ENCODE measurements around the gene SIPA1L2.

SIPA1L2 gene

GRCh38 chr1:232620356-232620969 lies 9.5 kb downstream of the SIPA1L2 start (continued):
- peak; percentile 80 for TF ChIP-seq TSHZ1 (tag by site-specific recombination; IDR thresholded peaks at IDR 0.05; ENCODE audit: borderline replicate concordance)
- TF ChIP-seq SCRT1 (tag by site-specific recombination; IDR thresholded peaks at IDR 0.05; ENCODE audit: borderline replicate concordance) = no peak
- no peak for TF ChIP-seq ZNF521 (tag by site-specific recombination; IDR thresholded peaks at IDR 0.05)
- no peak for TF ChIP-seq AEBP2 (tag by site-specific recombination; IDR thresholded peaks at IDR 0.05; ENCODE audit: borderline replicate concordance)
- TF ChIP-seq ZSCAN18 (tag by site-specific recombination; IDR thresholded peaks at IDR 0.05) = no peak
- no peak for TF ChIP-seq ZNF48 (tag by site-specific recombination; IDR thresholded peaks at IDR 0.05)
- no peak; the same call in 1 of the 2 replicates for TF ChIP-seq OVOL3 (tag by site-specific recombination; IDR thresholded peaks at IDR 0.05)
- TF ChIP-seq SCRT2 (tag by site-specific recombination; IDR thresholded peaks at IDR 0.05) = no peak
- TF ChIP-seq ZNF692 (tag by site-specific recombination; IDR thresholded peaks at IDR 0.05) = peak; percentile 88
- peak; percentile 100 for TF ChIP-seq ZNF660 (tag by site-specific recombination; IDR thresholded peaks at IDR 0.05)
- no peak; the same call in 1 of the 2 replicates for TF ChIP-seq ZNF544 (tag by site-specific recombination; IDR thresholded peaks at IDR 0.05)
- TF ChIP-seq ATF2 (tag by site-specific recombination; IDR thresholded peaks at IDR 0.05; ENCODE audit: low read depth) = peak; percentile 92
- TF ChIP-seq ZNF830 (tag by site-specific recombination; IDR thresholded peaks at IDR 0.05; ENCODE audit: low read depth) = no peak
- peak; percentile 99 for TF ChIP-seq ZSCAN30 (tag by site-specific recombination; IDR thresholded peaks at IDR 0.05)
- TF ChIP-seq ZNF239 (tag by site-specific recombination; IDR thresholded peaks at IDR 0.05) = no peak
- no peak; the same call in 1 of the 2 replicates for TF ChIP-seq ZNF18 (tag by site-specific recombination; IDR thresholded peaks at IDR 0.05)
- TF ChIP-seq ZNF148 (tag by site-specific recombination; IDR thresholded peaks at IDR 0.05; ENCODE audit: borderline replicate concordance) = no peak
- TF ChIP-seq ZNF211 (tag by site-specific recombination; IDR thresholded peaks at IDR 0.05; ENCODE audit: low read depth) = no peak
- TF ChIP-seq YY1 (tag by site-specific recombination; IDR thresholded peaks at IDR 0.05) = peak; percentile 19; the same call in 1 of the 2 replicates
- TF ChIP-seq ZNF423 (tag by site-specific recombination; IDR thresholded peaks at IDR 0.05) = no peak
- no peak for TF ChIP-seq ZNF473 (tag by site-specific recombination; IDR thresholded peaks at IDR 0.05)
- no peak for TF ChIP-seq ZNF621 (tag by site-specific recombination; IDR thresholded peaks at IDR 0.05)
- TF ChIP-seq ZNF670 (tag by site-specific recombination; IDR thresholded peaks at IDR 0.05; ENCODE audit: low read depth) = no peak
- TF ChIP-seq ZFP69B (tag by site-specific recombination; IDR thresholded peaks at IDR 0.05) = peak; percentile 80; the same call in 1 of the 2 replicates
- no peak for TF ChIP-seq ZNF114 (tag by site-specific recombination; IDR thresholded peaks at IDR 0.05)
- peak; percentile 91 for TF ChIP-seq PRDM1 (tag by site-specific recombination; IDR thresholded peaks at IDR 0.05)
- peak; percentile 86 for TF ChIP-seq ZNF2 (tag by site-specific recombination; IDR thresholded peaks at IDR 0.05)

Data from HEK293 (cell line).